Right renal pelvis (tissue), 4 donors: Measurements from ENCODE around the gene PINK1. TPM values are rescaled to one million over a fixed set of nuclear protein-coding genes. Genes with fewer than 3 reads are reported as not detected.

Experiments
- DNase-seq, 4 donors: peaks; one replicate each; pipeline ENCODE4 v3.0.0-alpha.2; 2013; ENCODE audit warnings: low read depth in 4 of 4, low spot score in 3 of 4, missing footprints in 1 of 4
- polyA plus RNA-seq, 4 donors: library from polyadenylated mRNA; unstranded; fragments of 120-200 nt; gene quantifications; one replicate each; pipeline ENCODE4 v1.2.1, GENCODE V29; 2013; ENCODE audit not compliant: insufficient read length in 4 of 4

PINK1 gene
- polyA plus RNA-seq, 4 donors, result 69.1 to 76.9 (median 73.5) TPM

DNA sequence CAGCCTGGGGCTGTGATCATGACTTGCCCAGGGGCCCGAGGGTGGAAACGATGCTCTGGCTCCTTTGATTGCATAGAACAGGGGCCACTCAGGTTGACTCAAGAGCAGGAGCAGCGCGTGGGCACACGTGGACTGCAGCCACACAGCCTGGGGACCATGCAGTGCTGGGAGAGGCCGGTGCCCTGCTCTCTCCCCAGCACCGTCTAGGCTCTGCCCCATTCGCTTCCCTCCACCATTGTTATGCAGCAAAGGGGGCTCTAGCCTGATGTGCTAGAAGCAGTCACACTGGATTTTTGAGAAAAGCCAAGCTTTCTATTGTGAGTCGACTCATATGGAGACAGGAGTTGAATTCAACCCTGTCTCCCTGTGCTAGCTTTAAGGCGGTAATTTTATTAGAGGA lies 8.7 kb downstream of the PINK1 start:
- DNase-seq, result no peak

DNA sequence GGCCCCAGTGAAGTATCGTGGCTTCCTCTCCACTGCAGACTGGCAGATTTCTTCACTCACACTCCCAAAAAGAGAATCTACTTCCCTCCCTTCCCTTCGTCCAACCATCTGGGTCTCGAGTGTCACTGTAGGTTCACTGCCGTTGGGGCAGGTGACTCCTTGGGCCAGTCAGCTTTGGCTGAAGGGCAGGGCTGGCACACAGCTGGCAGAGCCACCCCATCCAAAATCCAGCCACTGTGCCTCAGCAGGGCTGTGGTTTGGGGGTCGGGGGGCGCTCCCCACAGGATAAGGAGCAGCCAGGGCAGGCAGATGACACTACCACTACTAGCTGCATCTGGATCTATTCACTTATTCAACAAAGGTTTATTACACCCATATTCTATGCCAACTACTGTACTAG lies 9.8 kb downstream of the PINK1 start:
- DNase-seq, result no peak

GRCh38 chr1:20644416-20644815 lies 11.2 kb downstream of the PINK1 start:
- DNase-seq, result no peak

GRCh38 chr1:20645414-20645813 lies 12.2 kb downstream of the PINK1 start:
- DNase-seq, result no peak

DNA sequence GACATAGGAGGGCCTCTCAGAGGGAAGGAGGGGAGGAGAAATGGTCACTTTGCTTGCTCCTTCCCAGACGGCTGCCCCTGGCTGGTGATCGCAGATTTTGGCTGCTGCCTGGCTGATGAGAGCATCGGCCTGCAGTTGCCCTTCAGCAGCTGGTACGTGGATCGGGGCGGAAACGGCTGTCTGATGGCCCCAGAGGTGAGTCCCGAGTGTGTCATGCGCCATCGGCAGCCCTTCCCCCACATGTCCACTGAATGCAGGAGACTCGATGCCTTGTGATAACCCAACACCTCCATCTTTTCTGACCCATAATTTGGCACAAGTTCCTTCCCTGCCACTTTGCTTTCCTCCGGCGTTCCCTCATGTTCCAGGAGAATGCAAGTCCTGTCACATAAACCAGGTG lies 15.2 kb downstream of the PINK1 start:
- DNase-seq, result no peak

- no peak for DNase-seq
These were observed 15.7 kb downstream of the PINK1 start for GRCh38 chr1:20648946-20649345.

GRCh38 chr1:20652300-20652699 lies 19.0 kb downstream of the PINK1 start:
- DNase-seq, result no peak

DNA sequence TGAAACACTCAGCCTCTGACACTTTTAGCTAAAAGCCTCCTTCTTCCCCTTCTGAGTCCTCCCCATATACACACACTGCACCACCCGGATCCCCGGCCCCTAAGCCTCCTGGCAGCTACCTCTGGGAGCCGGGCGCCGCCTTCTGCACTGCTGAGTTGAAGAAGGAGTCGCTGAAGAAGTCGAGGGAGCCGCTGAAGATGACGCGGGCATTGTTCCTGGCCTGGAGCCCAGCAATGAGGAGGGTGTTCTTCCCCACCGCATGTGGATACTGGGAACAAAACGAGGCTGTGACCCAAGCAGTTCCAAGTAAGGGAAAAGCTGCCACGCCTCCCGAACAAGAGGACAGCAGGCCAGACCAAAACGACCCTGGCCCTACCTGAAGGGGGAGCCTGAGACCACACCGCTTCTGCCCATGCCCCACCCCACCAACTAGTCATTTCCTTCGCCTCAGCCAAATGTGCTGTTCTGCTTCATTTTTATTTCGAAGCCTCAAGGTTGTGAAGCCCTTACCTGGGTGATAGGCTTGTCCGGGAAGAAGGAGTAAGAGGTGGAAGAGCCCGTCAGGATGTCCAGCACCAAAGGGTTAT lies 20.9 kb downstream of the PINK1 start:
- no peak for DNase-seq

DNA sequence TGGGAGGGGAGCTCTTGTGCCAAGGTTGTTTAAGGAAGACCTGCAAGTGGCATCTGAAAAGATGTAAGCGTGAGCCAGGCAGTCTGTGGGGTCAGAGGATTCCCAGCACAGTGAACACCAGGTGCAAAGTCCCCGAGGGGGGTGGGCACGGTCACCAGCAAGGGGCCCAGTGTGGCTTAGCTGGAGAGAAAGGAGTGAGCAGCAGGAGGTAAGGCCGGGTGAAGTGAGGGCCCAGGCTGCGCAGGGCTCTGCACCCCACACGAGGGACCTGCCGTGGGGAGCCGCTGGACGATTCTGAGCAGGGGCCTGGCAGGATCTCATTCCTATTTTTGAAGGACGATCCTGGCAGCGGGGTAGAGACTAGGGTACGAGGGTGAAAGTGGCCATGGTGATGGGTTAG lies 23.8 kb downstream of the PINK1 start:
- no peak for DNase-seq

DNA sequence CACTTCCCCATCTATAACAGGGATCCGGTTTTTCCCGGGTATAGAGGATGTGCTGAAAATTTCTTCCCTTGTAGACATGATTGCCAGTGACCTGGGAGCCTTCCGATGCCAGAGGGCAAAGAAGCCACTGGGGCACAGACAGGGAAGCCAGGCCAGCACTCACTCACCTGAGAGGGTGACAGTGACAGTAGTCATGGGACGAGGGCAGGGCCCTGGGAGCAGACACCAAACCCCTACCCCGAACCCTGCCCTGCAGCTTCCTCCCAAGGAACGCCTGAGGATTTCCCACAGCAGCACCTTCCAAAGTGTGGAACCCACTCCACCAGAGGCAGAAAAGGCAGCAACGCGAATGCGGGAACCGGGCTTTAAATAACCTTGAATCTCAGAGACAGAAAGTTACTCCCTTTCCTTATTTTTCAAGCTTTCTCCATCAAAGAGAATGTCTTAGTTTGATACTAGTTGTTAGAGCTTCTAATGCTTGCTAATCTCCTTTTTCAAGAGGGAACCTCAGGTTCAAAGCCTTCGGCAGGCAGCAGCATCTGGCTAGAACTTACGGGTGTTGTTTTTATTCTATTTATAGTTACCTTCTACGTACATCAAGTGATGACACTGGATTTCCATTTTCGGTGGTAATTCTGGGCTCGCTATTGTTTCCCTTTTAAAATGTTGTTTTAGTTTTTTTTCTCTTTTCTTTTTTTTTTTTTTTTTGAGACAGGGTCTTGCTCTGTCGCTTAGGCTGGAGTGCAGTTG lies 25.1 kb downstream of the PINK1 start:
- no peak for DNase-seq

- DNase-seq, result no peak
These were observed 27.1 kb downstream of the PINK1 start for GRCh38 chr1:20660363-20660762.

GRCh38 chr1:20660847-20661206 lies 27.6 kb downstream of the PINK1 start:
- DNase-seq, result no peak

DNA sequence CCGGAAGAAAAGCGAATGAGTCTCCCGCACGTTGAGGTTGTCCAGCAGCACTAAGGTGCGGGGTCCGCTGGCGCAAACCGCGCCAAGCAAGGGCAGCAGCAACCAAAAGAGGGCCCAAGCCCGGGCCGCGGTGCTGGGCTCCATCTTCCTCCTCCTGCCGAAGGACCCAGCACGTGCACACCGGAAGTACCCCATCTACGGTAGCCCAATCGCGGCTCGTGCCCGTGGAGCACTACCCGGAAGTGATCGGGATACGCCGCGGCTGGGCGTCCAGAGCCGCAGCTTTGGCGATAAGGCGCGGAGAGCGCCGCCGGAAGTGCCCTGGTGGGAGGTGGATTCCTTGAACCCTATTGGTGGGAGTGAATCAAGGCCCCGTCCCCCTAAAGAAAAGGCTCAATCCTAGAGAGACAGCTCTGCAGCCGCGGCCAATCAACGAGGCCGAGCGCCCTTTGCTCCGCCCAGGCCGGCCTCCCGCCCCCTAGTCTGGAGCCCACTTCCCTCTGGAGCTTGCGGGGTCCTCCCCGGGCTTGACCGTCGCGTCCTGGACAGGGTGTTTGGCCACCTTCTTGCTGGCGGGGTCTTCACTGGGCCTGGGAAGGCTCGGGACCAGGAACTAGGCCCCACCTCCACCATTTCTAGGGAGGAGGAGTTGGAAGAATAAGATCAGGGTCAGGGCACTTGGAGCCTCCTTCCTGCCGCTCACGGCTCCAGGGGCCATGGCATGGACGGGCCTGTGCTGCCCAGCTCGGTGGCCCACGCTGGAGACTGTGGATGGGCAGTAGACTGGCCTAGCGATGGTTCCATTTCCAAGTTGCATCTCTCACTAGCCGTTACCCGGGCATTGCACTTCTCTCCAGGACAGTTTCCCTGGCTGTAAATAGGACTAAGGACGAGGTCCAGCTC lies 28.2 kb downstream of the PINK1 start, which contains the start of gene DDOST:
DDOST (minus strand) TSS at position 163 of the 903 bp plus-strand sequence; CDS start at position 144, 19 bp downstream.
- DNase-seq, result peak; percentile 91 to 96 (median 94)

DNA sequence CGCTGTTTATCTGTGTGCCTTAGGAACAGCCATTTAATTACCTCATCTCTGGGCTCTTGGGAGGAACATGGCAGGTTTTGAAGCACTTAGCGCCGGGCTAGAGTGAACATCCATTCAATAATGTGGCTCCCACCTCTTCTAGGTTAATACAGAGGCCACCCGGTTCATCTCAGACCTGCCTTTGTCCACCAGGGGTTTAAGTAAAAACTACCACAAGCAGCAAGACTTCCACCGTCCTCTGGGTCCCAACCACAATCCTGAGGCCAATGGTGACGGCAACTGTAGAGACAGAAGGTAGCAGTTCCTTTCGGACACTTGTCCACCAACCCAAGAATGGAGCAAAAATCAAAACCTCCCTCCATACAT lies 28.8 kb downstream of the PINK1 start:
- no peak for DNase-seq

DNA sequence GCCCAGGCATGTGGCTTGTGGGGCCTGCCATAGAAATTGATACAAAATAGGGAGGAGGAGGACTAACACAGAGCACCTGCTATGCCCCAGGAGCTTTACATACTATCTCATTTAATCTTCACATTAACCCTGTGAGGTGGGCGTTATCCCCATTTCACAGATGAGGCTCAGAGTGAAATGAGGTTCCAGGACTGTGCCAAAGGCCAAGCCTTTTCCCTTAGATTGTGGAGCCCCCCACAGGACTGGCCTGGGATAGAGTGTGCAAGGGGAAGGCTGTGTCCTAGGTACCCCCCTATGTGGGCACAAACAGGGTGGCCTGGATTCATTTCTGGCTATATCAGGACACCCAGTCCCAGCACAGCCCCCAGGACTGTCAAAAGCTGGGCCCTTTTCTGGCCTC lies 30.1 kb downstream of the PINK1 start:
- no peak for DNase-seq

DNA sequence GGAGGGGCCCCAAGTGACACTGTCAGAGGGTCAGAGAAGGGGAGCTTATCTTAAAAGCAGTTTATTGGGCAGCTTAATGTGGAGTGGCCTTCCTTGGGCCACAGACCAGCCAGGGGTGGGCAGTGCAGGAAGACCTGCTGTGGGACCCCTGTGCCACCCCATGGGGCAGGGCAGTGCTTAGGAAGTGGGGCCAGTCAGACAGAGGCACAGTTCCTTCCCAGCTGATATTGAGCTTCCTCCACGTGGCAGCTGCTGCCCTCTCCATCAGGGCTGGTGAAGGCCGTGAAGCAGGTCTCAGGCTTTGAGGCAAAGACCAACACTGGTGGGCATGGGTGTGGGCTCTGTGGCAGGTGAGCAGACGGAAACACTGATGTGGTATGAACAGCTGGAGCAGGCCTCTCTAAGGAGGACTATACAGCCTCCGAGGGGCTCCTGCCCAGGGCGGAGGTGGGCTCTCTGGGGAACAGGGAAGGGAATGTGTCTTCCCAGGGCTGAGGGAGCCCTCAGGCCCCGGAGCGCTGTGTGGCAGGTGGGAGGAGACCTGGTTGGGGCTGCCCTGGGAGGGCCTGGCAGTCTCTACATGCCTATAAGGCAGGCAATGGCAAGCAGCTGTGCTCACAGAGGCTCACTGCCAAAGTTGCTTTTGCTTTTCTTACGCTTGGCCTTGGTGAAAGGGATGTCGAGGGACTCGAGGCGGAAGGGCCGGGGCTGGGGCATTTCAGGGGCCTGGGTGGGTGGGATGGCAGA lies 30.9 kb downstream of the PINK1 start:
- no peak for DNase-seq

- no peak for DNase-seq
These were observed 32.5 kb downstream of the PINK1 start for GRCh38 chr1:20665726-20666125.

DNA sequence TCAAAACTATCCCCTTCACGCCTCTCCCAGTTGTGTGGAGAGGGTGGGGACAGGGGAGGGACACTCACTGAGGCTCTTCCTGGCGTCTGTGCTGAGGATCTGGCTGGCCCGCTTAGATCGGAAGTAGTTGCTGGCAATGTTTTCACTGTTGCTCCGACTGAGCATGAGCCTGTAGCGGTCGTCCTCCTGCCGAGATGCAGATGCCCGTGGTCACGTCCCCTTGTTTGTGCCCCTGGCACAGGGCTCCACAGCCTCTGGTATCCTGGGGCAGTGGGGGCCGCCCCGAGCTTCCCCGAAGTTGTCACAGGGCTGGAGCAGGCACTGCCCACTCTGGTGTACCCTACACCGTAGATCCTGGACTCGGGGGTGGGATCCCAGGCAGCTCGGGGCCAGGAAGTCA lies 32.9 kb downstream of the PINK1 start:
- DNase-seq, result no peak

DNA sequence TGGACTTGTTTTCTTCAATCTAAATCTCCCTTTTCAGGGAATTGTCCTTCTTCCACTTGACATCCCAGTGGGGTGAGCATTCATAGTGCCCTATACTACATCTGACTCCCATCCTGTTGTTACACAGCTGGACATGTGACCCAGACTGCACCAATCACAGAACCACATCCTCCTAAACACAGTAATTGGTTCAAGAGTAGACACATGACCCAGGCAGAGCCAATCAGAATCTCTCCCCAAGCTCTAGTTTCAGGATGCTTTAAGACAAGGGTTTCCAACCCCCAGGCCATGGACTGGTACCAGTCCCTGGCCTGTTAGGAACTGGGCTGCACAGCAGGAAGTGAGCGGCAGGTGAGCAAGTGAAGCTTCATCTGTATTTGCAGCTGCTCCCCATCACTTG lies 33.5 kb downstream of the PINK1 start:
- no peak for DNase-seq

GRCh38 chr1:20668581-20668980 lies 35.3 kb downstream of the PINK1 start:
- no peak for DNase-seq

DNA sequence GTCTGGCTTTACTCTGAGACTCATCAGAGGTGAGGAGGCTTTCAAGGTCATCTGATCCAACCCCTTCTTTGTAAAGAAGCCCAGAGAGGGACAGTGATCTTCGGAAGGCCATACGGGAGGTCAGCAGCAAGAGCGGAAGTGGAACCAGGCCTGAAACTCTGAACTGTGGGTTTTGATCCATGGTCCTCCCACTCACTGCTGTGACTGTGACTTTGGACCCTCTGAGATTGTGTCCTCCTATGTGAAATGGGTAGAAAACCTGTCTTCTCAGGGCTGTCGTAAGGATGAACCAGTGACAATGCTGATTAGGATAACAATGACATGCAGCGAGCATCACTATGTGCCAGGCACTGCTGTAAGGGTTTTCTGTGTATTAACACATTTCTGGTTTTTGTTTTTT lies 37.7 kb downstream of the PINK1 start:
- no peak for DNase-seq
